ENCODE data around the gene GATA6.
"Not testable (repeated sequence)": the region's sequence is repeated elsewhere in the genome, so short reads cannot be mapped to it uniquely, and the experiment has no call there.

Gene GATA6

GRCh38 chr18:22183698-22184170, 14.3 kb downstream of the GATA6 start:
- DNase-seq: no peak

GRCh38 chr18:22184573-22184972, 15.2 kb downstream of the GATA6 start:
- DNase-seq: not testable (repeated sequence)

GRCh38 chr18:22185273-22185672, 15.9 kb downstream of the GATA6 start:
- no peak for DNase-seq

DNA sequence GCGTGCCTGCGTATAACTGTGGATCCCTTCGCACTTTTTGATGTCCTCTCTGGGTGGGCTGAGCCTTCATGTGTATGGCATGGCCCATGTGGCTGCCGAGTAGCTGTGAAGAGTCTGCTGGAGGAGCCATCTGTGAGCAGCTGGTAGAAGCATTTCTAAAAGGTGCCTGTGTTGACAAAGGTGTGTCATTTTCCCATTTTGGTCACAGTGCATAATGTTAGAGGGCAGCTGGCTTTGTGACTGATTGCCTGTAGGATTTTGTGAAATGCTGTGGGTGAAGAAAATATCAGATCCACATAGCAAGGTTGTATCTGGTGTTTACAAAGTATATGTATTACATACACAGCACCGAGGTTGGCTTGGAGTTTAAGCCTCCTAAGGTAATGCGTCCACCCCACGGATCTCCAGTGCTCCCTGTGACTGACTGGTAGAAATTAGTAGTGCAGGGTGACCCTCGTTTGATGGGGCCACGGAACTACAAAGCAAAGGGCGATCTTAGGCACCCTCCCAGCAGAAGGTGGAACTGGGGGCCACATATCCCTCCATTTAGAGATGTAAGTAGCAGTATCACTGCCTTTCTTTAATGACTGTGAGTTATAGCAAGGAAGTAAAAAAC, 16.5 kb downstream of the GATA6 start:
- DNase-seq: no peak

DNA sequence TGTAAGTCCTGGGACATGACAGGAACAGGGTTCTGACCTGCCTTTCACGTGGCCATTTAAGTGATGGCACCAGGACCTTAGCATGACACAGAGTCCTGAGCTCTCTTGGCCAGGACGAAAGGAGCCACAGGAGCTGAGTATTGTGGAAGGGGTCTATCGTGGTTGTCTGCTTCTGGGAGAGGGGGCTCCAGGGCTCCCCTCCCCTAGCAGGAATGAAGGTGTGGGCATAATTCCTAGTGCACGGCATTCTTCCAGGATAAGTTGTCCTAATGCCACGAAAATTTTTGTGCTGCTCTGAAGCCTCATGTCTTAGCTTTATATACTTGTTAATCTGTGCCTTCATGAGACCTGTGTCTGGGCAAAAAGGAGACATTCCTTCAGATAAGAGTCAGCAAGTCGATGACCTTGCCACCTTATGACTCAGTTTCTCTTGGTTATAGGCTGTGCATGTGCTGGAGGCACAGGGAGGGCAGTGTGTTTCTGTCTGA, 17.1 kb downstream of the GATA6 start:
- no peak for DNase-seq

DNA sequence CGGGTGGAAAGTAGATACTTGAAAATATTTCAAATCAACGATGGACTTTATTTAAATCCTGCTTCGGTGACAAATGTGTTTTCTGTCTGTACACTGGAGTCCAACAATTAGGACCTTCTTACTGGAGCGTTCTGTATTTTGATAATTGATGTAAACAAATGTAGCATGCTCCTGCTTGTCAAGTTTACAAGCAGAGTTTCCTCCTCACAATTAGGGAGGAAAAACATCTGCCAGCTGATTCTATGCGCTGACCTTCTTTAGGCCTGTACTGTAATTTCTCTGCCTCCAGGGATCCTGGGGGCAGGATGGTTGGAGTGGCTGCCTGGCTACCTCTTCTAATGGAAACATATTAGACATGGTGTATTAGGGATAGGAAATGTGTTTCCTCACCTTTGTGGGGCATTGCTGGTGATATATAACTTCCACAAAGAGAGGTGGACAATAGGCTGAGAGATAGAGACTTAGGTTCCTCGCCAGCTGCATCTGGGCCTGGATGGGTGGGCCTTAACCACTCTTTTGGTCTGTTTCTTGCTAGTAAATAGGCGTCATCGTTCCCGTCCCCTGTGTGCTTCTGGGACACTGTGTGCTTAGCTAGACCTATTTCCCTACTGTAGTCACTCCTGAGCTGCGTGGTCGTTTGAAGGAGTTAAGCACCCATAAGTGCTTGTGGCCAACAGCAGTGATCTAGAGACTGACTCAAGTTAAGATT, 19.3 kb downstream of the GATA6 start:
- no peak for DNase-seq

- no peak for DNase-seq
Observed at GRCh38 chr18:22189449-22190166, 20.2 kb downstream of the GATA6 start.

DNA sequence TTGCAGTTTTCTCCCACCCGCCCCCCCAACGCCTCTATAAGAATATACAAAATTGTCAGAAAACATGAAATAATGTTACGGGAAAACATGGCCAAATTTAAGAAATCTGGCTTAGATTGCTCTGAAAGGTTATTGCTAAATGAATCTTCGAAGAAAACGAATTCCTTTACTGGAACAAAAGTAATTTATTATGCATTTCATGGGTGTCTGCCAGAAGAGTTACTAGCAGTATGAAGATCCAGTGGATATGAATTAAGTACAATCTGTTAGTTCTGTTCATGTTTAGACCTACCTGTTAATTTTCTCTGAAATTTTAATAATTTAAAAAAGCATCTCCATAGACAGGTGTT, 21.9 kb downstream of the GATA6 start:
- no peak for DNase-seq

- no peak for DNase-seq
Observed at GRCh38 chr18:22191923-22192322, 22.5 kb downstream of the GATA6 start.

- DNase-seq: no peak
Observed at GRCh38 chr18:22193466-22193865, 24.1 kb downstream of the GATA6 start.

DNA sequence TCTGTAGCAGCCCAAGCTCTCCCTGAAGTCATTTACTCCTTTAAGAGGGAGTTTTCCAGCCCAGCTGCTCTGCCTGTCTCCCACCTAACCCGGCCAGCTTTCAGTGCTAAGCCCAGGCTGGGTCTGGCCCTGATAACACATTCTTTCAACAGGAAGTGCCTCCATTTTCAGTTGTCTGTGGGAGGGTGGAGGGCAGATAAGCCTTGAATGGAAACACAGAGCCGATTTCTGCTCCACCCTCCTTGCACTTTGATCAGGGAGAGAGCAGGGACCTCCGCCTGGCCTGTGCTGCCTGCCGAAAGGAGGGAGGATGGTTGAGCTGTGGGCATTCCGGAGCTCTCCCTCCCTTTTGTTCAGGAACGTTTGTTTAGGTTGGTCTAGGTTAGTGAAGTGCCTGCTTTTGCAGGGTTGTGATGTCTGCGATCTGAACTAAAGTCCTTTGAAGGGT, 24.8 kb downstream of the GATA6 start:
- DNase-seq: no peak

DNA sequence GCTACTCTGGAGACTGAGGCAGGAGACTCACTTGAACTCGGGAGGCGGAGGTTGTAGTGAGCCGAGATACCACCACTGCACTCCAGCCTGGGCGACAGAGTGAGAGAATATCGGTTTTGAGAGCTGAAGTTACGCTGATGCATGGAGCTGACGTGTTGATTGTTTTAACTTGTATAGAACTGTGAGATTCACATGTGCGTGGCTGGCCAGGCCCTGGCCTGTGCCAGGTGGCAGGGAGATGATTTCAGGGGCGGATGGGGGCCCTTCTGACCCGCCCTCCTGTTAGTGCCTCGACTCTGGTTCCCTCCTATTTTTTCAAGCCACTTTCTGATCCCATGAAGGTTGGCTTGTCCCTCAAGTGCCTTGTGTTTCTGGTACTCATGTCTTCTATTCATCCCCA, 25.7 kb downstream of the GATA6 start:
- DNase-seq: no peak

- DNase-seq: not testable (repeated sequence)
Observed at GRCh38 chr18:22196943-22197342, 27.6 kb downstream of the GATA6 start.

- no peak for DNase-seq
Observed at GRCh38 chr18:22197668-22198067, 28.3 kb downstream of the GATA6 start.

DNA sequence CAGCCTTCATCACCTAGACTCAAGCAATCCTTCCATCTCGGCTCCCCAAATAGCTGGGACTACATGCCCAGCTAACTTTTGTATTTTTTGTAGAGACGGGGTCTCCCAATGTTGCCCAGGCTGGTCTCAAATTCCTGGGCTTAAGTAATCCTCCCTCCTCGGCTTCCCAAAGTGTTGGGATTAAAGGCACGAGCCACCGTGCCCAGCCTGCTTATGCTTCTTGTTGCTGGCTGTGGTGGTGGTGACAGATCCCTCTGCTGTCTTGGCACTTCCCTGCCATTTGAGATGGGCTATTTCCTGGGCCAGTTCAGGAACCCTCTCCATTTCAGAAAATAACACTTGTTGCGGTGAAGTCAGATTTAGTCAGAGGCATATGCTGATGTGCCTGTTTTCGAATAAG, 28.8 kb downstream of the GATA6 start:
- DNase-seq: no peak

GRCh38 chr18:22199005-22199404, 29.6 kb downstream of the GATA6 start:
- no peak for DNase-seq

GRCh38 chr18:22200611-22201225, 31.3 kb downstream of the GATA6 start:
- no peak for DNase-seq

GRCh38 chr18:22203035-22203434, 33.6 kb downstream of the GATA6 start:
- no peak for DNase-seq

- no peak for DNase-seq
Observed at GRCh38 chr18:22203536-22204213, 34.3 kb downstream of the GATA6 start.

GRCh38 chr18:22204214-22204536, 34.8 kb downstream of the GATA6 start:
- DNase-seq: no peak

DNA sequence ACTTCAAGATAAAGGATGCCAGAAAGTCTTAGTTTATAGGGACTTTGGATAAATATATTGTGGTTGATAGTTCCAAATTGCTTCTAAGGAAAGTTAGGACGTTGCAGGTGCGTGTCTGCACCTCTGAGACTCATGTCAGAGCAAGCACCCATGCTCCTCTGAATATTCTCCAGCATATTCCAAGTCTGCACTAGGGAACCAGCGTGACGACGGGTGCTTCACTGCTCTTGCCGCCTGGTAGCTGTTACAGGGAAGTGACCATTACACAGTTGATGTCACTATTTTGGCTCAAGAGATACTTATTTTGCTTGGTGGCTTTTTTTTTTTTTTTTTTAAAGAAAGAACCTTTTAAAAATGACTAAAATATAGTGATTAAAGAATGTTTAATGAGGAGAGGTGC, 35.6 kb downstream of the GATA6 start:
- DNase-seq: no peak

- no peak for DNase-seq
Observed at GRCh38 chr18:22207021-22207758, 37.8 kb downstream of the GATA6 start.

All from activated effector memory CD4-positive, alpha-beta T cell treated with anti-CD3 and anti-CD28 coated beads, Interleukin-2, amount 50 U/mL, for 16 hours (primary cell).